ENCODE measurements around the gene KRT38.
A peak's percentile ranks its signal among the peaks of the same experiment; 100 is the strongest.
"Not testable (repeated sequence)": the region's sequence is repeated elsewhere in the genome, so short reads cannot be mapped to it uniquely, and the experiment has no call there.

Gene KRT38

GRCh38 chr17:41457676-41458075 is 16.9 kb upstream of the KRT38 start:
- peak in 1 of 2 experiments; percentile 8 for DNase-seq

GRCh38 chr17:41456204-41456603 is 15.4 kb upstream of the KRT38 start:
- no peak for DNase-seq

GRCh38 chr17:41455236-41455635 is 14.5 kb upstream of the KRT38 start:
- DNase-seq: peak in 1 of 2 experiments; percentile 30

- DNase-seq: no peak
Measured at GRCh38 chr17:41453066-41453465, 12.3 kb upstream of the KRT38 start.

GRCh38 chr17:41452281-41452680 is 11.5 kb upstream of the KRT38 start:
- DNase-seq: no peak

GRCh38 chr17:41451154-41451728 is 10.5 kb upstream of the KRT38 start:
- no peak for DNase-seq

GRCh38 chr17:41449008-41449407 is 8.2 kb upstream of the KRT38 start:
- DNase-seq: no peak

GRCh38 chr17:41448506-41448905 is 7.7 kb upstream of the KRT38 start:
- no peak for DNase-seq

GRCh38 chr17:41446806-41447205 is 6.0 kb upstream of the KRT38 start:
- DNase-seq: no peak

- DNase-seq: no peak
Measured at GRCh38 chr17:41444640-41445039, 3.9 kb upstream of the KRT38 start.

GRCh38 chr17:41444186-41444585 is 3.4 kb upstream of the KRT38 start:
- DNase-seq: no peak

GRCh38 chr17:41442739-41443138 is 2.0 kb upstream of the KRT38 start:
- DNase-seq: no peak

GRCh38 chr17:41439375-41439774 is 1.4 kb downstream of the KRT38 start:
- DNase-seq: no peak

- no peak for DNase-seq
Measured at GRCh38 chr17:41437769-41438168, 3.0 kb downstream of the KRT38 start.

- no peak for DNase-seq
Measured at GRCh38 chr17:41437254-41437653, 3.5 kb downstream of the KRT38 start.

- no peak for DNase-seq
Measured at GRCh38 chr17:41434415-41434814, 6.4 kb downstream of the KRT38 start.

GRCh38 chr17:41434005-41434404 is 6.8 kb downstream of the KRT38 start:
- DNase-seq: no peak

- DNase-seq: no peak
Measured at GRCh38 chr17:41433586-41433985, 7.2 kb downstream of the KRT38 start.

- DNase-seq: not testable (repeated sequence)
Measured at GRCh38 chr17:41430376-41430775, 10.4 kb downstream of the KRT38 start.

- DNase-seq: no peak
Measured at GRCh38 chr17:41429667-41430066, 11.1 kb downstream of the KRT38 start.

- DNase-seq: no peak
Measured at GRCh38 chr17:41428591-41429291, 12.0 kb downstream of the KRT38 start.

GRCh38 chr17:41424111-41424635 is 16.6 kb downstream of the KRT38 start, which contains the start of gene KRT37:
TSS of gene KRT37 (minus strand) at chr17:41424585. CDS start at chr17:41424523, 62 bp downstream.
- no peak for DNase-seq

- DNase-seq: not testable (repeated sequence)
Measured at GRCh38 chr17:41422586-41422985, 18.2 kb downstream of the KRT38 start.

GRCh38 chr17:41421617-41422016 is 19.2 kb downstream of the KRT38 start:
- no peak for DNase-seq

GRCh38 chr17:41421116-41421515 is 19.7 kb downstream of the KRT38 start:
- no peak for DNase-seq
